DOHH2 (cell line): ENCODE data around the gene LRRC1.

Source experiments
- H3F3A ChIP-seq: fragments of 200-600 bp; sonication (generic), shearing (Covaris generic); 2 replicates; pipeline ENCODE4 v1.6.0; 2016; ENCODE audit warnings: antibody characterized with exemption, mild to moderate bottlenecking; ENCODE audit not compliant: control insufficient read depth, insufficient read depth
- H3K27ac ChIP-seq: fragments of 200-600 bp; sonication (generic); 2 replicates; pipeline ENCODE4 v1.5.1; 2014; ENCODE audit warnings: low read depth, mild to moderate bottlenecking, low read length, moderate library complexity
- H3K27me3 ChIP-seq: fragments of 200-600 bp; sonication (generic); 2 replicates; pipeline ENCODE4 v1.6.1; 2014; ENCODE audit warnings: mild to moderate bottlenecking, low read length, mixed read lengths; ENCODE audit not compliant: control insufficient read depth
- H3K36me3 ChIP-seq: fragments of 200-600 bp; sonication (generic); 2 replicates; pipeline ENCODE4 v1.6.1; 2014; ENCODE audit warnings: mild to moderate bottlenecking, low read length, moderate library complexity, mixed read lengths; ENCODE audit not compliant: control insufficient read depth
- H3K4me1 ChIP-seq: fragments of 200-600 bp; sonication (generic); 2 replicates; pipeline ENCODE4 v1.6.1; 2014; ENCODE audit warnings: mild to moderate bottlenecking, low read length, mixed read lengths; ENCODE audit not compliant: control insufficient read depth
- H3K4me2 ChIP-seq: fragments of 200-600 bp; sonication (generic); 2 replicates; pipeline ENCODE4 v1.6.0; 2014; ENCODE audit warnings: mild to moderate bottlenecking, low read length, moderate library complexity
- H3K4me3 ChIP-seq: fragments of 200-600 bp; sonication (generic); 2 replicates; pipeline ENCODE4 v1.5.1; 2014; ENCODE audit warnings: mild to moderate bottlenecking, low read length, mixed read lengths
- H3K79me2 ChIP-seq: fragments of 200-600 bp; sonication (generic); 2 replicates; pipeline ENCODE4 v1.6.1; 2014; ENCODE audit warnings: mild to moderate bottlenecking, low read length, mixed read lengths; ENCODE audit not compliant: control insufficient read depth
- H3K9me2 ChIP-seq: fragments of 200-600 bp; sonication (generic); replicated peaks from 2 replicates; pipeline ENCODE4 v1.6.1; 2014; ENCODE audit warnings: mild to moderate bottlenecking, low read length, mixed read lengths; ENCODE audit not compliant: control insufficient read depth
- H3K9me3 ChIP-seq: fragments of 200-600 bp; sonication (generic); 2 replicates; pipeline ENCODE4 v1.6.1; 2014; ENCODE audit warnings: antibody characterized with exemption, low read length, mixed read lengths; ENCODE audit not compliant: control insufficient read depth, insufficient read depth
- H4K20me1 ChIP-seq: fragments of 200-600 bp; sonication (generic); 2 replicates; pipeline ENCODE4 v1.6.0; 2014; ENCODE audit warnings: low read depth, mild to moderate bottlenecking, antibody characterized with exemption, low read length, moderate library complexity; ENCODE audit not compliant: control insufficient read depth, insufficient read depth
- CTCF ChIP-seq: fragments of 200-600 bp; sonication (generic); IDR thresholded peaks from one replicate; pipeline ENCODE4 v1.5.1; 2014; ENCODE audit warnings: antibody characterized with exemption, mild to moderate bottlenecking, low read depth, low read length; ENCODE audit not compliant: poor library complexity, severe bottlenecking
- EZH2phosphoT487 ChIP-seq: fragments of 200-600 bp; sonication (generic); IDR thresholded peaks from 2 replicates; pipeline ENCODE4 v1.6.1; 2017; ENCODE audit warnings: borderline replicate concordance, mild to moderate bottlenecking, antibody characterized with exemption, low read length, moderate library complexity, mixed read lengths

LRRC1 gene

DNA sequence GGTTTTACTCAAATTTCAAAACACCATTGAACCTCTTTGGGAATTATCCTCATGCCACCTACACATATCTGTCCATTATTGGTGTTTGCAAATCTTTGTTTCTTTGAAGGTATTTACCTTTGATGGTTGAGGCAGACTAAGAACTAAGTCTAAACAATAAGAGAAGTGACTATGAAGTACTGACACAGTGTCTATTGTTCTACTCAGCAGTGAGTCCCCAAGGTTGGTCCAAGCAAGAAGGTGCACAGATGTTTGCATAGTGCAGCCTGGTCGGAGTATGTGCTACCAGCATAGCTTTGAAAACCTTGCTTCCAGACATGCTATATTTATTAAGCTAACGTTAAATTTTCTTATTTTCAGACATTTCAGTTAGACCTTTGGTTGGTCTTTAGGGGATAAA lies 19.5 kb downstream of the LRRC1 start:
- H3F3A ChIP-seq = no peaks in the 10 kb centered on the region
- H3K27me3 ChIP-seq = no peaks in the 10 kb centered on the region
- H3K4me3 ChIP-seq = no peak overlapping the region
- H3K36me3 ChIP-seq = no peaks in the 10 kb centered on the region
- H3K9me2 ChIP-seq = no peaks in the 10 kb centered on the region
- no peak overlapping the region for H3K27ac ChIP-seq
- peaks cover 6% of the 10 kb centered on the region for H3K4me1 ChIP-seq
- H3K79me2 ChIP-seq = peaks cover 7% of the 10 kb centered on the region; the same call in 1 of the 2 replicates
- peaks cover 5% of the 10 kb centered on the region; the same call in 1 of the 2 replicates for H4K20me1 ChIP-seq
- H3K9me3 ChIP-seq = no peaks in the 10 kb centered on the region
- H3K4me2 ChIP-seq = no peak overlapping the region
- TF ChIP-seq EZH2phosphoT487 = no peak
- no peak for TF ChIP-seq CTCF

DNA sequence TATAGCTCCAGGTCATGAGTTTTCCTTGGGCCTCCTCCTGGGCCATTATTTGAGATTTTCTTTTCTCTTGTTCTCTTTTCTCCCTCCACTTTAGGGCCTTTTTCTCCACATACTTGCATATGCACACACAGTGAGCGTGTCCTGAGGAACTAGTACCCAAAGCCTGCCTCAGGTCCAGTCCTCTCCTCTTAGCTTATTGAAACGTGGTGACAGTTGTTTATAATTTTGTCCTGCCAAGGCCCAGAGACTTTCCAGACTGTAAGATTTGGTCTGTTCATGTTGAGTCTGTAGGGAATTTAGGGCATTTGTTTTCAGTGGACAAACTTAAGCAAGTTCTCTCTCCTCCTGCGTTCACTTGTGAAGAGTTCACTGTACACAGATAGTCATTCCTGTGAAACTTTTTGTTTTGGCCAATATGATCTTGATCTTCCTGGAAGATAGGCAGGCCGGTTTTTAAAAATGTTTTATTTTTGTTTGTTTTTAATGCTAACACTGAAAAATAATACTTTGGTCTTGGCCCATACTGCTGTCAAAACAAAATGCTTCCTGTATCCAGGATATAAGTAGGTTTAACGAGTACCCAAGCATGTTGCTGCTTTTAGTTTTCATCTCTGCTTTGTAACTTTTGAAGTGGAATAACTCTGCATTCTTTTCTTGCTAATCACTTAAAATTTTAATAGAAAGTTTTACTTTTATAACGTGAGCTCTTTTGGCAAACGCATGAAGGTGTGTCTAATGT lies 20.7 kb downstream of the LRRC1 start:
- Histone ChIP-seq H3K79me2 (peaks cover 7% of the 10 kb centered on the region; the same call in 1 of the 2 replicates), H3K36me3 (no peaks in the 10 kb centered on the region)

GRCh38 chr6:53818858-53819609 lies 24.2 kb downstream of the LRRC1 start:
- H4K20me1 ChIP-seq = peaks cover 5% of the 10 kb centered on the region; the same call in 1 of the 2 replicates

More for the DNA sequence above, 20.7 kb downstream of the LRRC1 start:
- H3K4me3 ChIP-seq = no peak overlapping the region
- H3K27ac ChIP-seq = no peak overlapping the region
- H3K9me3 ChIP-seq = no peaks in the 10 kb centered on the region
- H3K27me3 ChIP-seq = no peaks in the 10 kb centered on the region
- no peaks in the 10 kb centered on the region for H3F3A ChIP-seq
- no peak overlapping the region for H3K4me2 ChIP-seq
- TF ChIP-seq EZH2phosphoT487 (no peak), CTCF (no peak)
- peaks cover 6% of the 10 kb centered on the region for H3K4me1 ChIP-seq
- peaks cover 5% of the 10 kb centered on the region; the same call in 1 of the 2 replicates for H4K20me1 ChIP-seq
- H3K9me2 ChIP-seq = no peaks in the 10 kb centered on the region

More at GRCh38 chr6:53818858-53819609, 24.2 kb downstream of the LRRC1 start:
- H3K27ac ChIP-seq = no peak overlapping the region
- no peak overlapping the region for H3K4me2 ChIP-seq
- TF ChIP-seq EZH2phosphoT487 = no peak
- no peak for TF ChIP-seq CTCF
- no peaks in the 10 kb centered on the region for H3K36me3 ChIP-seq
- peaks cover under 1% of the 10 kb centered on the region for H3K4me1 ChIP-seq
- H3K4me3 ChIP-seq = no peak overlapping the region
- peaks cover 7% of the 10 kb centered on the region; the same call in 1 of the 2 replicates for H3K79me2 ChIP-seq
- H3K9me3 ChIP-seq = no peaks in the 10 kb centered on the region
- no peaks in the 10 kb centered on the region for H3F3A ChIP-seq
- H3K27me3 ChIP-seq = no peaks in the 10 kb centered on the region
- H3K9me2 ChIP-seq = no peaks in the 10 kb centered on the region
